Adrenal gland (tissue), 5 donors: Measurements from ENCODE around the gene GLYR1.

Source experiments
- CTCF ChIP-seq, 6 experiments: fragments of 450-650 bp in 4 of 6; fragments of 200-600 bp in 2 of 6; sonication (generic) in 1 of 6; IDR thresholded peaks; 1 replicate in 5 of 6; 2 replicates in 1 of 6; pipeline versions ENCODE4 v1.5.1 to v1.8.0; 2016 to 2021; ENCODE audit warnings: antibody characterized with exemption in 6 of 6, mild to moderate bottlenecking in 2 of 6, moderate library complexity in 1 of 6
- POLR2A ChIP-seq, 2 donors: fragments of 450-650 bp; IDR thresholded peaks; one replicate each; pipeline ENCODE4 v1.6.1; 2017; ENCODE audit warnings: antibody characterized with exemption in 2 of 2, mild to moderate bottlenecking in 2 of 2, moderate library complexity in 1 of 2
- donor health status: DM: no; HTN: no; CAD: no.

- TF ChIP-seq CTCF (IDR thresholded peaks at IDR 0.05) (no peak), POLR2A (IDR thresholded peaks at IDR 0.05) (no peak)
Measured at GRCh38 chr16:4859900-4860255, 12.8 kb upstream of the GLYR1 start.
